NCI-H1048 (cell line): Measurements from ENCODE around the gene CALML3.

ENCODE experiments used
- DNase-seq: peaks from one replicate; lab custom pipeline; 2025; lab: John Stamatoyannopoulos, UW

CALML3 gene

DNA sequence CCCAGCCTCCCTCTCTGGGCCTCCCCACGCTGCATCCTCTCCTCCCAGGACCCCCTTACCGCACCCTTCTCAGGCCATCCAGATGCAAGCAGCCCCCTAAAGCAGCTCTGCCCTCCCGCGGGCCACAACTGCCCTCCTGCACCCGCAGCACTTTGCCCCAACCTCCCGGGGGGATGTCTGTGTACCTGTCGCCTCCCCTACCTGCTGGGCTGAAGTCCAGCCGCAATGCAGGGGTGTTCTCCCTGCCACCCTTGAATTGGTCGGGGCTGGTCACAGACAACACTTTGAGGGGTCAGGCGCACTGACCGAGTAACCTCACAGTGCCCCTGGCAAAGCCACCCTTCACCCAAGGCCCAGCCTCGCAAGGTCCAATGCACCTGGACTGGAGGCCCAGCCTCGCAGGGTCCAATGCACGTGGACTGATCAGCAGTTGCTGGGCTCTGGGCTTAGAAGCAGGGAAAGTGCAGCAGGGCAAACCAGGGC is 17.1 kb upstream of the CALML3 start:
- DNase-seq, result no peak

DNA sequence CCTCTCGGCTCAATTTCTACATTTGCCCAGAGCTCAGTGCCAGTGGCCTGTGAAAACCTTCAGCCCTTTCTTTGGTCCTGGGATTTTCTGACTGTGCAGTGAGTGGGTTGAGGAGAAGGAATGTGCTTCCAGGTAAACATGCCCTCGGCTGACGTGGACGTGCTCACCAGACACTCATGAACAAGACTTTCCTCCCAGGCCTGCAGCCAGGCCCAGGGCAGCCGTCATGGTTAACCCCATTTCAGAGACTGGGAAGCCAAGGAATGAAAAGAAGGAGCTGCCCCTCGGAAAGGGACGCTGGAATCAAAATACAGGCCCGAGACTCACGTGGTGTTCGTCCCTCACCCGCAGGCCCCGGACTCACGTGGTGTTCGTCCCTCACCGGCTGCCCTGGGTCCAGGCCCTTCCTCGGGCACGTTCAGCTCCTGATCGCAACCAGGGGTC is 16.6 kb upstream of the CALML3 start:
- DNase-seq, result no peak

DNA sequence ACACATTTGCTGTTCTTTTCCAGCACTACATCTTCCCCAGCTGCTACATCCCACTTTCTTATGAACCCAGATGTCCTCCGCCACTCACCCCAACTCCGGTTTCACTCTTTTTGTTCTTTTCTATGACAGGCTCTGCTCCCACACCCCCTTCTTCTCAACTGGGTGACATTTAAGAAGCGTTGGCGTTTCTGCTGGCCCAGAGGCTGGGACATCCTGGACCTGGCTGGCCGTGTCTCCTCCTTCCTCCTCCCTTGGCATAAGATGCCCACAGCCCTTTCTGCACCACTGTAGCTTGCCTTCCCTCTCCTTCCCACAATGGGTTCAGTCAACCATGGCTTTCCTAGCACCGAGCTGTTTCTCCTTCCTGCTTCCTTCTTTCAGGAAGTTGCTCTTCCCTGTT is 16.0 kb upstream of the CALML3 start:
- no peak for DNase-seq

DNA sequence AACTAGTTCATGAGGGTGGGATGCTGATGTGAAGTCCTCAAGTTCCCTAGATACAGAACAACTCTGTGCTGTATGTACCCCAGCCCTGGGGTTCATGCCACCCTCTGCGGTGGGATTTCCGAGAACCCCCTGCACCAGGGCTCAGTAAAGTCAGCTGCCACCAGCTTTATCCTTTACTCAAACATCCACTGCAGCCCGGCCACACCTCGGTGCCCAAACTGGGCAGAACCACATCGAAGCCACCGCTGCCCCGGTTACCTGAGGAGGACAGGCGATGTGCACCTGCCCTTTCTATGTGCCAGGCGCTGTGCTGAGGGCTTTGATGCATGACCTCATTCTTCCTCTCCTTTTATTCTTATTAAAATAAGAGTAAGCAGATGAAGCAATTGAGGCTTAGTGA is 15.5 kb upstream of the CALML3 start:
- no peak for DNase-seq

DNA sequence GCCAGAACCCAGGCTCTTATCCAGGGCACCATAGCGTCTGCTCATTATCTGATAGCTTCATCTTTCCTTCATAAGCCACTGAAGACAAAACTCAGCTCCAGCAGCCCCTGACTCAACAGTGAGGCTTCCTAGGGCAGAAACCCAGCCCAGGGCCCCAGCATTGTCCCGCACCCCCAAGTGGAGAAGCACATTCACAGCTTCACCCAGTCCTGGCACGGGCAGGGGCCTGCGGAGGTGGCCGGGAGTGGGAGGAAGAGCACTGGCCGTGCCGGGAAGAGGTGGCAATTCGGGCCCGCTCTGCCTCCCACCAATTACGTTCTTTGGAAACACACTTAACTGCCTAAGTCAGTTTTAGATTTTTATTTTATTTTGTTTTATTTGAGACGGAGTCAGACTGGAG is 15.1 kb upstream of the CALML3 start:
- DNase-seq, result no peak

DNA sequence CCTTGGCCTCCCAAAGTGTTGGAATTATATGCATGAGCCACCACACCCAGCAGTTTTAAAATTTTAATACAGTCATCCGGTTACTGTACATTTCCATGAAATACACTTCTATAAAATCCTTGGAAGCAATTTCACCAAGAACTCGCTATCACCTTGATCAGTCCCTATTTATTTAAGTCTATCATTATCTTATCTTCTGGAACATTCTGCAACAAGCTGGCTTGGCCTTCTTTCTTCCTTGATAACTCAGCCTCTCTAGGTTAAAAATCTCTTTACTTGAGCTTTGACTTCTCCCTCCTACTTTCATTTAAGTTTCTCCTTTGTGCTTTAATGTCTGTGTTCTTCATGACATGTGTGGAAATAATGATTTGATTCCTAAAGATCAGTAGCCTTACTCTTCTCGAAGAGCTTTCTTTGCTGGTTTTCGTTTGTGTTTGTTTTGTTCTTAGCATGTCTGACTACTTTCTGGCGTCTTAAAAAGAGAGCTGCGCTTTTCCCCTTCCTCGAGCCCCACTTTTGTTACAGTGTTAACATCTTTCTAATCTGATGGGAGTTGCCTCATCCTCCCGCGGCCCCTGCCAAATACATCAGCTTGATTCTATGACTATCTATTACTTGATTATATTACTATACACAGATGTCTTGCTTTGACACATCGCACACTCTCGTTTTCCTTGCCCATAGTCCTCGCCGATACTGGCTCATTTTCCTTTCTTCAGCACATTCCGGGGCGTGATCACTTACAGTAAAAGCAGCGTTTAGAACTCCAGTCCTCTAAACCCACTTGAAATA is 14.3 kb upstream of the CALML3 start:
- no peak for DNase-seq

DNA sequence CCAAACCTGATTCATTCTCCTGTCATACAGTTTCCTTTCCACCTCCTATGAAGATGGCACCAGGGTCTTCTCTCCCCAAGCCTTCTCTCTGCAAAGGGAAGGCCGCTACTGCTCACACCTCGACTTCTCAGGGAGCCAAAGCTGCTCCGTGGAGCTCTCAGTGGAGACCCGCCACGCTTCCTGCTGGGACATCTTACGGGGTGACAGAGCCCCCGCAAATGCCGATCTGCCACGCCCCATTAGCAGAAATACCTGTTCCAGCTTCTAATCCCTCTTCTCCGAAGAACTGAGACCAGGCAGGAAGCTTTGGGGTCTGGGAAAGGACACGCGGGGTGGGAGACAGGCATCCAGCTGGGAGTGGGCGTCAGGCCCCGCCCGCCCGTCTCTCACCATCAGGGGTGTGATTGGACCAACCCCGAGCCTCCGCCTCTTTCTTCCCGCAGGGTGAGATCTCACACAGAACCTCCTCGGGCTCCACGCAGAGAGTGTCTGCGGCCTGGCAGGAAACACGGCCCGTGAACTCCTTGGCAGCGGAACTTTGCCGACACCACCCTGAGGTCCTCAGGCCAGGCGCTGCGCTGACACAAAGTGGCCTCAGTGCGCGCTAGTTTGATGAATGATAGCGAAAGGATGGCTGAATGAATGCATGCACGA is 13.4 kb upstream of the CALML3 start:
- no peak for DNase-seq

DNA sequence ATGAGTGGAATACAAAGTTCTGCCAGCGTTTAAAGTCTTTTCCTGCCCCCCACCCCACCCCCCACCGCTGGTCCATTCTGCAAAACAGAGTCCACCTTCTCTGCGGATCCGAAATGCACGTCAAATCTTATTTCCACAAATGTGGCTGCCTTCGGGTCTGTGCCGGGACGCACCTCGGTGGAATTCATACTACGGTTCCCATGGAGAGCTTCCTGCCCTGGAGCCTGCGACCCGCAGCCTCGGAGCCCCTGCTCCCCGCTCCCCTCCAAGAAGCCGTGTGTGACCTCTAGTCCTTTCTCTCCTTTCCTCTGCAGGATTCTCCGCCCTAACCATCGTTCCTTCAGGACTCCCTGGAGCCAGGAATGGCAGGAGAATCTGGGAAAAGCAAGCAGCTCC is 12.9 kb upstream of the CALML3 start:
- DNase-seq, result no peak

DNA sequence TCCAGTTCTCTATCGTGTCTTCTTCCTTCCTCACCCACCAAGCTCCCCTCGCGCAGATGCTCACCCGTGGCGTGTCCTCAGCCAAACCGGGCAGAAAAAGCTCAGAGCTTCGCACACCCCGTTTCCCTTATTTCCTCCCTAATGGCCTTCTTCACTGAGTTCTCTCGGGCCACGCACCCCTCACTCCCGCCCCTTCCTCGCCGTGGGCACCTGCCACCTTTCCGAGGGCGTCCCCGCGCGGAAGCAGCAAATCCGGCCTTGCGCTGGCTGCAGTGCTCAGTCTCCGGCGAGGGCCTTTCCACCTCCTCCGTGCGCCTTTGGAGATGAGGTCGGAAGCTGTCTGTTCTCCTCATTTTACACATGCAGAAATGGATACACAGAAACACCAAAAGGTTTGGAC is 12.4 kb upstream of the CALML3 start:
- DNase-seq, result no peak

DNA sequence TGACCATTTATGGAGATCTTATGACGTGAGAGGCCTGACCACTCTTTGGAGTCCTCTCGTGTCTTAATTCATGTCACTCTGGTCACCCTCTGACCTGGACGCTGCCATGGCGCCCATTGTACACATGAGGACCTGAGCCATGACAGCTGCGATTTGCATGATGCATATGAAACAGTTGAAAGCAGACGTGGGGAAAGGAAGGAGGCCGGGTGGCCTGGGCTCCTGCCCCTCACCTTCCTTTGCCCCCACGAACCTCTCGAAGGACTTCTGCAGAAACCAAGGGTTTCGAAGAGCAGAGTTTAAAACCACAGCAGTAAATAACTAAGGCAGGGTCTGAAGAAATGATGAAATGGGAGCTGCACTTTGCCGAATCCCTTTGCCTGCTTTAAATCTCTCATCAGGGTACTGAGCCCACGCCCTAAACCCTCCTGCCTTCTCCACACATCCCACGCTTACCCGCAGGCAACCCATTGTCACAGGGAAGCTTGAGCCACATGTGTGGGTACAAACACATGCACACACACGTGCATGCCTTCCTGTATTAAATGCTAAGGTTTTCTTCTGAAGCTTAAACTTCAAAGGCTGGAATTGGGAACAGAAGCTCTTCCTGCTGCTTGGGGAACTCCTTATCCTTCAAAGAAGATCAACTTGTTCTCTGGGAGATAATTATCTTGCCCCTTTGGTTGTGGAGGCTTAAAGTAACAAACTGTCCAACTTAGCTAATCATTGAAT is 11.7 kb upstream of the CALML3 start:
- no peak for DNase-seq

DNA sequence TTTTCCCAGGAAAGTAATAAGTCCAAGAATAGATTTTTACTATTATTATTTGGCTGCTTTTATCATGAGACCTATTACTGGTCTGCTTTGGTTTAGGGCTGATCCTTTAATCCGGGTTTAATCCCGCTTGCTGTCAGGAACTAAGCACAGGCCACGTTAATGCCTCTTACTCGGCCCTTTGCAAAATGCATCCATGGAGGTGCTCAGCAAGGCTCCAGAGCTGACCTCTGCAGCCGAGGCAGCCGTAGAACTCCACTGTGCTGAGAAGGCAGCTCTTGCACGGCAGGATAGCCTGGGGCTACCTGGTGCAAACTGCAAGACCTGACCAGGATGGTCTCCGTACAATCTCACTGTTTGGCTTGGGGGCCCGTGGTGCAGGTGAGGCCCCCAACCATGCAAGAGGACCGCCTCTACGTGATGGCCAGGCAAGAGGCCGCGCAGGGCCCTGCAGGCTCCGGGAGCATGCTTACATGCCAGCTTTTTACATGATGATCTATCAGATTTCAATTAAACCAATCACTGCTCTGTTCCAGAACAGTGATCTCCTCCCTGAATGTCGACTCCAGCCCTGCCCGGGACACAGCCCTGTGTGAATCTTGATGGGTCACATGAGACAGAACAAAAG is 10.4 kb upstream of the CALML3 start:
- DNase-seq, result no peak

DNA sequence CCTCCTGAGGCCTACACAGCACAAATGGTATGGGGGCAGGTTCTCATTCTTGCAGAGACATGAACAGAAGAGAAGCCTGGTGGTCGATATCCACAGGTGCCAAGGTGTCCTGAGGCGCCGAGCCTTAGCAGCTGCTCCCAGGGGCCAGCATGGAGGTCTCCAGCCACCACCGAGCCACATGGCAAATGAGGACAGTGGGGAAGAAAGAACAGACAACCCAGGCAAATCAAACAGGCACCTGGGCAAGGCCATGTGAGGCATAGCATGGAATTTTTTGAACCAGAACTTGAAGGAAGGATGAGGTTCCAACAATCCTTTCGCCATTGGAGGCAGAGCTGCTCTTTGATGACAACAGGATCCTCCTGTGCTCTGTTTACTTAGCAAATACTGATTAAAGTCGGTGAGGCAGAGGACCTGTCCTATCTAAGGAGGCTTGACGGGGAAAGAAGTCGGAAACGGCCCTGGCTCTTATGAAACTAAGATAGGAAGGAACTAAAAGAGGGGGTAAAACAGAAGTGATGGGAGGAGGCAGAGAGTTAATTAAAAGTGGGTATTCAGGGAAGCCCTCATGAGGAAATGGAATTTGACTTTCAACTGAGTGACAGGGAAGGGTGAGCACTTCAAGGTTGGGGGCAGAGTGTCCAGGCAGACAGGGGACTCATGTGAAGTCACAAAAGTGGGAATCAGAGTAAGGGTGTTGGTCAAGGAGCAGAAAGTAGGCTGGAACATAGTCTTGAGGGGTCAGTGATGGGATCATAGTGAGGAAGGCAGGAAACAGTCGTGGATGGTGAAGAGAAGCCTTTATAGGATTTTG is 8.6 kb upstream of the CALML3 start:
- no peak for DNase-seq

DNA sequence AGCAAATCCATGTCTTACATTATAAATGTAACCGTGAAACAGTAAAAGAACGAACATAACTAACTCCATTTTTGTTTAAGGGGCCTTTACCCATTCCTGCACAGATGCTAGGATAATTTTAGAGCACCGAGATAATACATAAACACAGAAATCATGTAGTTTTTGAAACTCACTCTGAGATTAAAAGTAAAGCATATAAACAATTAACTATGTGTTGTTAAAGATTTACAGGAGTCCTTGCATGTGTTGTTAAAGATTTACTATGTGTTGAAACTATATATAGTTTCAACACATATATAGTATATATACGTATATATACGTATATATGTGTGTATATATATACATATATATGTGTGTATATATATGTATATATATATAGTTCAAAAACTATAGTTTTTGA is 7.2 kb upstream of the CALML3 start:
- no peak for DNase-seq

DNA sequence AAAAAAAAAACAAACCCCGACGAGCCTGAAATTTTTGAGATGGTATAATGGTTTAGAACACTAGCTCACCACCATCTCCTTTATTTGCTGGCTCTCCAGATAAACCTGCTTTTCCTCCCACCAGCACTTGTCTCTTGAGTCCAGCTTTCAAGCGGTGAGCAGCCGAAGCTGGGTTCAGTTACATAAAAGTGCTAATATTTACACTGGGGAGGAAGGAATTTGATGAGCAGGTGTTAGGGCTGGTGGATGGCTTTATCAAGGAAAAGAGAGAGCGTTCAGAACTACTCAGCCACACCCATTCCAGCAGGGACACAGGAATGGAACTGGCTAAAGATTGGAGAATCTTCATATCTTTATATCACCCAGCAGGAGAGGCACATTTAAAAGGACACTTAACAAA is 6.6 kb upstream of the CALML3 start:
- no peak for DNase-seq

DNA sequence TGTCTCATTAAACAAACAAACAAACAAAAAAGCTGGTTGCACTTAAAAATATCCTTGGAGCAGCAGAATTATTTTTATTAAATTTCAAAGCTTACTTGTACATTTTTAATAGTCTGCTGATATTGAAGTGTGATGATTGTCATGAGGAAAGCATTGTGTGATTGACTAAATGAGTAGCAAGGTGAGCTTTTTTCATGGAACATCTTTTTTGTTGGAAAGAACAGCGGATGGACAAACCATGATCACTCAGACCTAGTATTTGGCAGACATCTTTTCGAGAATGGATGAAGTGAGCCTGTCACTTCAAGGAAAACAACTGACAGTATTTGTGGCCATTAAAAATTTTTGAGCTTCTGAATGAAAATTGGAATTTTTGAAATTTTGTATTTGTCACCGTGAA is 5.7 kb upstream of the CALML3 start:
- DNase-seq, result no peak

DNA sequence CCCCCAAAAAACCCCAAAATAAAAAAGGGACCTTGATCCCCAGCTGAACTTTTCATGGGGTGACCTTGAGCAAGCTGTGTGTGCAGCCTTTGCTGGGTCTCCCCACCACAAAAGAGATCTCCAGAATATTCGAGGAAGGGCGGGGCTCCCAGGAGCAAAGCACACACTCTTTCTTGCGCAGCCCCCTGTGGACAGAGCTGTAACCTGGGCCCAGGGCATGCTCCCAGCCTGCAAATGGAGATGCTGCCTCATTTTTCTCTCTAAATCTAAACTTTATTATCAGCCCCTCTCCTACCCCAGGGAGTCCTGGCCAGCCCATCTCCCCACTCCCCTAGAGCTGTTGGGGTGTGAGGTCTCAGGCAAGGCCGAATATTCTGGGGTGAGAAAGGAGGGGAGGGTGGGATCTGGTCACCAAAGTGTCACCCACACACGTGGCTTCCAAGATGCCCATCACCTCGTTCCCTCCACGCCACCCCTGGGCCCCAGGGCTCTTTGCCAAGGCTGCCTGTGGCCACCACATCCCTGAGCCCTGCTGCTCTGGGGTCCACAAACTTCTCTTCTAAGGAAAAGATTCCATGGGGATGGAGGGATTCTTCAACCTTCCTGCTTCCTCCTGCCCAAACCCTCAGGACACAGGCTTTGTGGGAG is 1.7 kb upstream of the CALML3 start:
- no peak for DNase-seq

DNA sequence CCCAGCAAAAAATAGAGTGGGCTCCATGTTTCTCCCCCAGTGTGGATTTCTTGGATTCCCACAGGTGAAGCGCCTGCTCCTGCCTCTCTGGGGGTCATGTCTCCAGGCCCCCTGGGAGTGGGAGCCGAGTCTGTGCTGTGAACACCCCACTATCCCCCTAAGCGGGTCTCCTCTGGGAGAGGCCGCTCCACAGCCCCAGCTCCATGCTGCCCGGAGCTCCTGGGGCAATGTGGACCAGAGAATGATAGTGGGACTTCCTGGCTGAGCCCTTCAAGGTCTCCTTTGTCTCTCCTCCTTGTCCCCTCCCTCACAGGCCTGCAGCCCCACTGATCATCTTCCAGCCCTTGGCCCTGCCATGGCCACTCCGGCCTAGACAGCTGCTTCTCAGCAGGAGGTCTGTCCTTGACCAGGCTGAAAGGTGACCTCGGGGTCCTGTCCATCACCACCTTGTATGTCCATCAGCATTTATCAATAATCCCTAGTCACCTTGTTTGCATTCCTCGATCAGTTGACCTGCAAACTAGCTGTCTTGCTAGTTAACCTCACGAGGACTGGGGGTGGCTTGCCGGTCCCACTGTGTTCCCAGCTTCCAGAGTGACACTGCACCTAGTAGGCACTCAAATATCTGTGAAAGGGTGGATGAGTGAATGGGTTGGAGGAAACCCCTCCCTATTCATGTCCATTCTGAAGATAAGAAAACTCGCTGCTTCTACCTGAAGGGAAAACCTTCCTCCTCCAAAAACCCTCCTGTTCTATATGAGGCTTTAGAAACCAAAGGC is 776 bp upstream of the CALML3 start:
- no peak for DNase-seq

DNA sequence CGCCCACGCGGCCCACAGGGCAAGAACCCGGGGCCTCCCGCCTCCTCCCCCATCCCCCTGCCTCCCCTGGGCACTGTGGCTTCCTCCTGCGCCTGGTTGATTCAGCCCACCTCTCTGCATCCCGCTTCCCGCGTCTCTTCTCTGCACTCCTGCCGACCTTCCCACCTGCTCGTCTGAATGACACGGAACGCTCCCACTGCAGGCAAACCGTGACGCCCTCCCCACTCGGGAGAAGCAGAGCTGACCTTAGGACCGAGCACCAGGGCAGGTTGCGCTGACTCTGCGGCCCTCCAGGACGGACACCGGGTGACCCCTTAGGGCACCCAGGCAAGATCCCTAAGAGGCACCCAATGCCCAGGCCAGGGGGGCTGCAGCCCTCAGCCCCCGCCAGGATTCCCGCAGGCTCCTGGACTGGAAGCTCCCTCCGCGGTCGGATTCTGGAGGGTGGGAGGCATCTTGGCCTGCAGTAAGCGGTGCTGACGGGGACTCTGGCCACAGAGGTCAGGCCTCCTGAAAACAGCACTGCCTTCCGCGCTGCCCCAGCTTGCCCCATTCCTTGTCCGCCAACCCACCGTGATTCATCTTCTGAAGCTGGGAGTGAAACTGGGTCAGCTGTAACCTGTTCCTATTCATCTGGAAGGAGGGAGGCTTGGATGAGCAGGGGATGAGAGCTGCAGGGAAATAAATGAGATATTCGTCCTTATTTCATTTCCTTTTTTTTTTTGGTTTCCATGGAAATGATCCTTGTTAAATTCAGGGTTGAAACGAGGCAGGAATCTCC is 990 bp downstream of the CALML3 start:
- no peak for DNase-seq

DNA sequence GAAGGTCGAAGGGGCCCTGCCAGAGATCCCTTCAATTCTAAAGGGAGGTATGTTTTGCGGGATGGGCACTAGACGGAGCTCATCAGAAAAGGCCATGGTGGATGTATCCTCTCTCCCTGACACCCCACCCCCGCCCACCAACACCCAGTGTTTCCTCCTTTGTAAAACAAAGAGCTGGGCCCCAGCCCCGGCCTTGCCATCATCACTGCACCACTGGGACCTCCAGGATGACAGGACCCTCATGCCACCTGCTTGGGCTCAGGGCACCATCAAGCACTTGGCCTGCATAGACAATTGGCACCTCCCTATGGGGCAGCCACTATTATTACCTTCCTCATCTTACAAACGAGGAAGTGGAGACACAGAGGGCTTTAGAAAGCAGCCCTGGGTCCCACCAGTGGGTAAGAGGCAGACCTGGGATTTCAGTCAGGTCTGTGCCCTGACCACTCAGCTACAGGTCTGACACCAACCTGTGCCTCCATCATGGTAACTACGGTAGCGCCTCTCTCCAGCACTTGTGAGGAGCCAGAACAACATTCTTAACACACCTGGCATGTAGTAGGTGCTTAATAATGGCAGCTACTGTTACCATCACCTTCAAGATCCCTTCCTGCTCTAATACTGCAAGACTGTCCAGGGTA is 2.0 kb downstream of the CALML3 start:
- no peak for DNase-seq
